NCI-H524 treated with DMSO at 0.1 percent for 48 hours (cell line): Measurements from ENCODE around the gene CASKIN2.
"Not testable (repeated sequence)": the region's sequence is repeated elsewhere in the genome, so short reads cannot be mapped to it uniquely, and the experiment has no call there.

Source experiments
- DNase-seq: peaks from one replicate; lab custom pipeline; 2025; lab: John Stamatoyannopoulos, UW

CASKIN2 gene

DNA sequence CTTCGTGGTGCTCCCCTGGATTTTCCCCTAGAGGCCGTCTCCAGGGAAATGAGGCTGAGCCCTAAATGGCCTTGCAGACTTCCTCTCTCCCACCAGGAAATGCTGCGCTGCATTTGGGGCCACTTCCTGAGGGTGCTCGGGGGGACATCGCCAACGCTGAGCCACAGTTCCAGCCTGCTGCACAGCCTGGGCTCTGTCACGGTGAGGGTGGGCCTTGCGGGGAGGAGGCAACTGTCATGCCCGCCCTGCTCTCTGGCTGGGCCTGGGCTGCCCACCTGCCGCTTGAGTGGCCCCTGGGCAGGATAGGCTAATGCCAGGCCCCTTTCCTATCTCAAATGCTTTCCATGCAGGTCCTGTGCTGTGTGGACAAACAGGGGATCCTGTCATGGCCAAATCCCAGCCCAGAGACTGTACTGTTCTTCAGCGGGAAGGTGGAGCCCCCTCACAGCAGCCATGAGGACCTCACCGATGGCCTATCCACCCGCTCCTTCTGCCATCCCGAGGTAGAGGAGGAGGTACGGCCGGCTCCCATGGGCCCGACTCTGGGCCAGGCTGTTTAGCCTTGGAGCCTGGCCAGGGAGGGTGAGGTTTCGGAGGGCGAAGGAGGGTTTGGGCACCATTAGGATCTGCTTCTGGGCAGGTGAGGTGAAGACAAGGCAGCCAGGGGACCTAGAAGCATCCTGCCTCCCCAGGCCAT lies 24.2 kb downstream of the CASKIN2 start:
- no peak for DNase-seq

DNA sequence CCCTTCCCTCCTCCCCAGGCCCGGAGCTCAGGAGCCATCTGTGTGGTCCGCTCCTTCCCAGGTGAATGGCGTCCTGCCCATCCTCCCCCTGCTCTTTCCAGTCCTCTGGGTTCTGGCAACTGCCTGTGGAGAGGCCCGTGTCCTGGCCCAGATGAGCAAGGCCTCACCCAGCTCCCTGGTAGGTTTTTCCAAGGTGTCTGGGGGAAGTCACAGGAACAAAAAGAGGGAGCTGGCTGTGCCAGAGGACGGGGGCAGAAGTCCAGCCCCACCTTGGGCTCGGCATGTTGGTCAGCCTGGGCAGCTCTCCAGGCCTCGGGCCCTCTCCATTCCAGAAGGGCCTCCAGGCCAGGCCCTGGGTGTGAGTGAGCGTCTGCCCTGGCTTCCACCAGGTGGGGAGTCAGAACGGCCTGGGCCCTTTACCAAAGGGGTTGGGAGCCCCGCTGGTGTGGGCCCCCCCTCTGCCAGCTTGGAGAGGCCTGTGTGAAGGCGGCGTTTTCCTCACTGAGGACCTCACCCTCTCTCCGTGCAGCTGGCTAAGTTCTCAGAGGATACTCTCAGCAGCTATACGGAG lies 25.1 kb downstream of the CASKIN2 start:
- DNase-seq = no peak

- no peak for DNase-seq
These were observed 25.8 kb downstream of the CASKIN2 start for GRCh38 chr17:75489511-75489955.

DNA sequence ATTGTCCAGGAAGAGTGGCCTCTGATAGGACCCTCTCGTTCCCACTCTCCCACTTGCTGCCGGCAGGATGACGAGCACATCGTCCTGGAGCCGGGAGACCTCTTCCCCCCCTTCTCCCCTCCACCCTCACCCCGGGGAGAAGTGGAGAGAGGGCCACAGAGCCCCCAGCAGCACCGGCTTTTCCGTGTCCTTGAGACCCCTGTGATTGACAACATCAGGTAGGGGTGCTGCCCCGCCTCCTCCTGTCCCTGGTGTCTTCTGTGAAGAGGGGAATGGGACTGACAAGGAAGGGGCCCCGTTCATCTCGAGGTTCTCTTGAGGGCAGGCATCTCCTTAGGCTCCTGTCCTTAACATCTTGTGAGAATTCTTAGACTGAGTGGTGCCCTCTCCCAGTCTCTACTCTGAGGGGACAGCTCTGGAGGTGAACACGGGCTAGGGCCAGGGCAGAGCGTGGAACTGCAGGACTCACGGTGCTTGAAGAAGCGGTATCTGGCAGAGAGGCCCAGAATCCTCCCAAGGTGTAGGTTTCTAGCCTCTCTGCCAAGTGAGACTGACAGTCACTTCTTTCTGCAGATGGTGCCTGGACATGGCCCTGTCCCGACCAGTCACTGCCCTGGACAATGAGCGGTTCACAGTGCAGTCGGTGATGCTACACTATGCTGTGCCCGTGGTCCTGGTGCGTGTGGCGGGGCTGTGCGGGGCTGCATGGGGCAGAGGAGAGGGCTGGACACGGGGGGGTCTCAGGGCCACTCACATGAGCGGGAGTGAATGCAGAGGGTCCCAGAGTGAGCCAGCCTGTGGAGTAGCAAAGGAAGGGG lies 26.4 kb downstream of the CASKIN2 start:
- DNase-seq = no peak

GRCh38 chr17:75487351-75488070 lies 27.8 kb downstream of the CASKIN2 start:
- no peak for DNase-seq

- DNase-seq = no peak
These were observed 28.4 kb downstream of the CASKIN2 start for GRCh38 chr17:75486951-75487350.

- no peak for DNase-seq
These were observed 29.2 kb downstream of the CASKIN2 start for GRCh38 chr17:75486151-75486550.

DNA sequence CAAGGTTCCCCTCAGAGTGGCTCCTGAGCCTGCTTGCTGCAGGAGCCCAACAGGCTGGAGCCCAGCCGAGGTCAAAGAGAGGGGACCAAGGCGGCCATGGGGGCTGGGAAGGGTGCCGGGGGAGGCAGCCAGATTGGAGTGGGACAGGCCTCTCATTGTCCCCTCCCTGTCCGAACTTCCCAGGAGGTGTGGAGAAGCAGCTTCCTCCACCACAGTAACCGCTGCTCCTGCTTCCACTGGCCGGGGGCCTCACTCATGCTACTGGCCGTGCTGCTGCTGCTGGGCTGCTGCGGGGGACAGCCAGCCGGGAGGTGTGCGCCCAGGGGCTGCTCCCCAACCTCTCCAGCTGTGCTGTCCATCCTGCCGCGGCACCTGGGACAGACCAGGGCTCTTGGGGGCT lies 29.6 kb downstream of the CASKIN2 start:
- no peak for DNase-seq

GRCh38 chr17:75482098-75482942 lies 33.0 kb downstream of the CASKIN2 start:
- no peak for DNase-seq

DNA sequence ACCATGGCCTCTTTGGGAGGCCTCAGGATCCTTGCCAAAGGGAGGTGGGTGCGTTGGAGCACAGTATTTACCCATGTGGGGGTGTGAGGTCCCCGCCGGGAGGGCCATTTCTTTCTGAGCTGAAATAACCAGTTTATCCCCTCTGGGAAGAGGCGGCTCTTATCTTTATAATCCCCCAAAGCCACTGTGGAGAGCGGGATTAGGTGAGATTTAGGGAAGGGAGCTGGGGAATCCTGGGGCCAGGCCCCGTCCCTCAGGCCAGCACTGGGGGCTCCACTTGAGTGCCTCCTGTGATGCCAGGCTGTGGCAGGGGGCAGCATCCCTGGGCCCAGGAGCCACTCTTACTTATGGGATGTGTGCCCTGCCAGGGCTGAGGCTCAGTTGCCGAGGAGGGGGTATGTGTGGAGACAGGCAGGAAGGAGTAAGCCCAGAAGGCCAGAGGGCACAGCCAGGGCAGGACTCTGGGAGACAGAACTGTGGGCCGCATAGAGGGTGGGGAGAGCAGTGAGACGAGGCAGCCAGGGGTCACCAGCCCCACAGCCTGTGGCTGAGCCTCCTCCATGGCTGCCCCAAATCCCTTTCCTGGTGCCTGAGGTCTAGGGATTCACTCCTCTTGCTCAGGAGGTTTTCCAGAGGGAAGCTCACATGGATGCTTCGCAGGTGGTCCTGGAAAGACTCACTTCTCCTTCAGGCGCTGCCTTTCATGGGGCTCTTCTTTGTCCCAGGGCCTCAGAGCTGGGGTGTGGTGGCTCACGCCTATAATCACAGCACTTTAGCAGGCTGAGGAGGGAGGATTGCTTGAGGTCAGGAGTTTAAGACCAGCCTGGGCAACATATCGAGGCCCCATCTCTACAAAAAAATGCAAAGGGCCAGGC lies 33.9 kb downstream of the CASKIN2 start:
- DNase-seq = peak; percentile 75

DNA sequence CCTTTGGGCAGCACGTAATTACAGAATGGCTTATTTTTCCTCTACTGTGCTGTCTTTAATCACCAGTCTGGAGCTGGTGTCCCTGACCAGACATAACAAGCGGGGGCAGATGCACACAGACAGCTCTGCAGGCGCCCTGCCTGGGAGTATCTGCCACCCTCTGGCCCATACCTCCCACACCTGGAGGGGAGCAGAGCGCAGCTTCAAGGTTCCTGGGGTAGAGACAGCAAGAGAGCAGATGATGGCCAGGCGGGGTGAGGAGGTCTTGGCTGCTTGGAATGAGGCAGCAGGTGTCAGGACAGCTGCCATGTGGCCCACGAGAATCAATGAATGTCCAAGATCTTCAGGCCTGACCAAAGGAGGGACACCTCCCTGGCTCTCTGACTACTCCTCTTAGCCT lies 35.1 kb downstream of the CASKIN2 start:
- no peak for DNase-seq

DNA sequence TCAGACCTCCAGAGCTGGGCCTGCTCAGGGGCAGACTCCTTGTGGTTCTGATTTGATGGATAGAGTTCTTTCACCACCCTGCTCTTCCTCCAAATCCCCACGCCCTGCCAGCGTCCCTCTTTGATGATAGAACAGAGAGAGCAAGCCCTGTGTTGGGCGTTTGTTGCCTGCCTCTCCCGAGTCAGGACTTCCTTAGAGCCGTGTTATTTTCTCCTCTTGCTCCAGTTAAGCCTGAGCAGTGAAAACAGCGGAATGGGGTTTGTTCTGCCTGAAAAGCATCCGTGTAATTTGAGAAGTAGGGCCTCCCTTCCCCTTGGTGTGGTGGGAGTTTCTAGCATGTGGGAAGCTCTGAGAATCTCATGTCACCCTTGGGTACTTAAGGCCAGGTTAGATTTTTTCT lies 36.8 kb downstream of the CASKIN2 start:
- no peak for DNase-seq

DNA sequence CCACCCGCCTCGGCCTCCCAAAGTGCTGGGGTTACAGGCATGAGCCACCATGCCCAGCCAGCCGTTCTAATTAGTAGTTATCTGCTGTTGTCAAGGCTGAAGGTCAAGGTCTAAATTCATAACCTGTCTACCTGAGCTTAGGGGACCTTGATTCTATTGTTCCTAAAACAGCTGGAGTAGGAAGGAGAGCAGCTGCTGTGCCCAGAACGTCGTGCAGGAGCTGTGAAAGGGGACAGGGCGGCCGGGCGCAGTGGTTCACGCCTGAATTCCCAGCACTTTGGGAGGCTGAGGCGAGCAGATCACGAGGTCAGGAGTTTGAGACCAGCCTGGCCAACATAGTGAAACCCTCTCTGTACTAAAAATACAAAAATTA lies 37.9 kb downstream of the CASKIN2 start:
- DNase-seq = not testable (repeated sequence)

- DNase-seq = no peak
These were observed 38.4 kb downstream of the CASKIN2 start for GRCh38 chr17:75476752-75477489.

DNA sequence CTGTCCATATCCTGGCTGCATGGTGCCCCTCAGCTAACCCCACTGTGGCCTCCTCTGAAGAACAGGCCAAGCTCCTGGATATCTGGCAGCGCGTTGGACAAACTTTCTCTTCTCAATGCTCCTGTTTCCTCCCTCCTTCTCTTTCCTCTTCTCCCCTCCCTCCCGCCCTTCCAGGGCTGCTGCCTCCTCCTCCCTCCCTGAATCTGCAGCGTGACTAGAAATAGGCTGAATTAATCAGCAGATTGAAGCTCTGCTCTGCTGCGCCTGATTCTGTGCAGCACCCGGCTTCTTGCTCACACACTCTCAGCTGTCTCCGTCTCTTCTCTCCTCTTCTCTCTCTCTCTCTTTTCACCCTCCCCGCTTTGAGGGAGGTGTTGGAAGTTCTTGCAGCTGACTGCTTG lies 39.1 kb downstream of the CASKIN2 start:
- DNase-seq = no peak

GRCh38 chr17:75475851-75476250 lies 39.5 kb downstream of the CASKIN2 start:
- no peak for DNase-seq

- DNase-seq = no peak
These were observed 40.0 kb downstream of the CASKIN2 start for GRCh38 chr17:75475144-75475835.

DNA sequence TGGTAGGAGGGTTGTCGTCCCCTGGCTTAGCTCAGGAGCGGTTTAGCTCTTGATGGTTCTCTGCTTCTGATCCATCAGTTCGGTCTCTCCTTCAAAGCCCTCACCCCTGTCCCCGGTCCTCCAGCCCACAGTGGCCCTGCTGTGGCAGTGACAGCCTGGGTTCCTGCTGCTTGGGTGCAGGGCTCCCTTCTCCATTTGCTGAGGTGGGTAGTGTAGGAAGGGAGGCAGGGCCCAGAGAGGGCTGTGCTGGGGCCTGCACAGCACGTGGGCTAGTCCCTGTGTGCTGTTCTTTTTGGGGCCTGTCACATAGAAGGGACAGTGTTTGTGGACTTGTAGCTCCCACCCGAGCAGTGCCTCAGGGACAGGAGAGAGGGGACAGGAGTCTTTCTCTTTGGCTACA lies 40.6 kb downstream of the CASKIN2 start:
- DNase-seq = no peak

GRCh38 chr17:75473246-75473645 lies 42.1 kb downstream of the CASKIN2 start:
- DNase-seq = no peak
